ENCODE data around the gene NR1H2. TPM values are rescaled to one million over a fixed set of nuclear protein-coding genes. Genes with fewer than 3 reads are reported as not detected.
"Not testable (repeated sequence)": the region's sequence is repeated elsewhere in the genome, so short reads cannot be mapped to it uniquely, and the experiment has no call there.

NR1H2 gene
- total RNA-seq, 2 experiments from 2014 or later: 55.2 to 62.2 TPM

GRCh38 chr19:50332244-50333038 is 43.8 kb upstream of the NR1H2 start:
- Mint-ChIP-seq H3K4me3 (peak overlapping the region; percentile 83), H3K27ac (peak overlapping the region; percentile 91), H3K36me3 (ENCODE audit: low read depth) (peaks cover 10% of the 10 kb centered on the region), H3K27me3 (peaks cover 13% of the 10 kb centered on the region), H3K9me3 (peaks cover 5% of the 10 kb centered on the region), H3K4me1 (peaks cover 66% of the 10 kb centered on the region)
- POLR2A ChIA-PET: no interaction called here
- DNase-seq: no peak
- CTCF ChIA-PET: interaction anchor here (0.6 to 2.1 kb wide), 3 partner anchors 10 to 22 kb away, joined by 3 to 10 read pairs (median 7); no protein-coding TSS in a partner anchor

GRCh38 chr19:50333235-50333736 is 43.0 kb upstream of the NR1H2 start:
- Mint-ChIP-seq H3K27ac (peak overlapping the region; percentile 99), H3K4me3 (peak overlapping the region; percentile 83), H3K9me3 (peaks cover 5% of the 10 kb centered on the region), H3K36me3 (ENCODE audit: low read depth) (peaks cover 10% of the 10 kb centered on the region), H3K27me3 (peaks cover 8% of the 10 kb centered on the region), H3K4me1 (peaks cover 61% of the 10 kb centered on the region)
- CTCF ChIA-PET: interaction anchor here (0.6 to 2.1 kb wide), 5 partner anchors 9 to 24 kb away, joined by 3 to 10 read pairs (median 6); no protein-coding TSS in a partner anchor
- POLR2A ChIA-PET: no interaction called here
- peak; percentile 96 for DNase-seq

GRCh38 chr19:50333737-50334617 is 42.3 kb upstream of the NR1H2 start:
- ChIA-PET POLR2A (interaction anchor here (0.6 kb wide), 1 partner anchor 16 kb away, joined by 3 read pairs; no protein-coding TSS in a partner anchor), CTCF (interaction anchor here (0.9 to 2.1 kb wide), 4 partner anchors 8 to 24 kb away, joined by 3 to 10 read pairs (median 6); no protein-coding TSS in a partner anchor)
- H3K4me1 Mint-ChIP-seq: peaks cover 61% of the 10 kb centered on the region
- peak overlapping the region; percentile 99 for H3K27ac Mint-ChIP-seq
- peak overlapping the region; percentile 83 for H3K4me3 Mint-ChIP-seq
- H3K36me3 Mint-ChIP-seq (ENCODE audit: low read depth): peaks cover 10% of the 10 kb centered on the region
- DNase-seq: peak; percentile 83
- peaks cover 8% of the 10 kb centered on the region for H3K27me3 Mint-ChIP-seq
- H3K9me3 Mint-ChIP-seq: peaks cover 5% of the 10 kb centered on the region

- Mint-ChIP-seq H3K27ac (peak overlapping the region; percentile 62), H3K4me1 (peaks cover 53% of the 10 kb centered on the region), H3K27me3 (peaks cover 4% of the 10 kb centered on the region), H3K4me3 (peak overlapping the region; percentile 27), H3K9me3 (peaks cover 5% of the 10 kb centered on the region), H3K36me3 (ENCODE audit: low read depth) (peaks cover 6% of the 10 kb centered on the region)
- ChIA-PET POLR2A (no interaction called here), CTCF (interaction anchor here (1.1 to 4.2 kb wide), 2 partner anchors 15 to 22 kb away, joined by 3 to 16 read pairs; no protein-coding TSS in a partner anchor)
- no peak for DNase-seq
Observed at GRCh38 chr19:50334741-50335421, 41.4 kb upstream of the NR1H2 start.

GRCh38 chr19:50337031-50337430 is 39.2 kb upstream of the NR1H2 start:
- not testable (repeated sequence) for H3K36me3 Mint-ChIP-seq (ENCODE audit: low read depth)

GRCh38 chr19:50340331-50340730 is 35.9 kb upstream of the NR1H2 start:
- Mint-ChIP-seq H3K4me3 (no peak overlapping the region), H3K9me3 (peaks cover 11% of the 10 kb centered on the region), H3K36me3 (ENCODE audit: low read depth) (peaks cover 16% of the 10 kb centered on the region), H3K27me3 (no peaks in the 10 kb centered on the region), H3K27ac (no peak overlapping the region), H3K4me1 (peaks cover 16% of the 10 kb centered on the region)
- DNase-seq: no peak
- ChIA-PET CTCF (interaction anchor here (2.5 to 4.3 kb wide), 2 partner anchors 12 to 17 kb away, joined by 12 to 19 read pairs; partner anchors contain the start of gene KCNC3), POLR2A (no interaction called here)

More at GRCh38 chr19:50337031-50337430, 39.2 kb upstream of the NR1H2 start:
- H3K4me1 Mint-ChIP-seq: peaks cover 34% of the 10 kb centered on the region
- H3K9me3 Mint-ChIP-seq, POLR2A ChIA-PET, H3K4me3 Mint-ChIP-seq, DNase-seq, H3K27ac Mint-ChIP-seq, H3K27me3 Mint-ChIP-seq: not testable (repeated sequence)
- CTCF ChIA-PET: interaction anchor here (0.5 to 4.2 kb wide), 3 partner anchors 15 to 137 kb away, joined by 3 to 16 read pairs (median 3); no protein-coding TSS in a partner anchor

- ChIA-PET POLR2A (interaction anchor here (0.6 kb wide), 1 partner anchor 20 kb away, joined by 3 read pairs; no protein-coding TSS in a partner anchor), CTCF (interaction anchor here (0.6 to 4.3 kb wide), 3 partner anchors 13 to 423 kb away, joined by 3 to 19 read pairs (median 12); partner anchors contain the start of gene KCNC3)
- peaks cover 20% of the 10 kb centered on the region for H3K36me3 Mint-ChIP-seq (ENCODE audit: low read depth)
- H3K9me3 Mint-ChIP-seq: peaks cover 13% of the 10 kb centered on the region
- no peak for DNase-seq
- H3K27ac Mint-ChIP-seq: no peak overlapping the region
- H3K4me3 Mint-ChIP-seq: no peak overlapping the region
- no peaks in the 10 kb centered on the region for H3K27me3 Mint-ChIP-seq
- peaks cover 12% of the 10 kb centered on the region for H3K4me1 Mint-ChIP-seq
Observed at GRCh38 chr19:50341091-50341564, 35.1 kb upstream of the NR1H2 start.

GRCh38 chr19:50344661-50345318 is 31.5 kb upstream of the NR1H2 start:
- POLR2A ChIA-PET: no interaction called here
- no peak for DNase-seq
- Mint-ChIP-seq H3K4me1 (peaks cover 29% of the 10 kb centered on the region), H3K27ac (no peak overlapping the region), H3K4me3 (no peak overlapping the region), H3K36me3 (ENCODE audit: low read depth) (peaks cover 24% of the 10 kb centered on the region), H3K9me3 (peaks cover 14% of the 10 kb centered on the region), H3K27me3 (no peaks in the 10 kb centered on the region)
- CTCF ChIA-PET: interaction anchor here (0.7 to 4.3 kb wide), 3 partner anchors 13 to 125 kb away, joined by 3 to 19 read pairs (median 3); partner anchors contain the start of gene KCNC3

GRCh38 chr19:50347089-50347581 is 29.1 kb upstream of the NR1H2 start:
- peak overlapping the region; percentile 40 for H3K4me3 Mint-ChIP-seq
- CTCF ChIA-PET: interaction anchor here (0.6 to 2.1 kb wide), 4 partner anchors 10 to 674 kb away, joined by 3 to 10 read pairs (median 8); partner anchors contain the start of gene KCNC3
- H3K27ac Mint-ChIP-seq: peak overlapping the region; percentile 85
- peaks cover 29% of the 10 kb centered on the region for H3K4me1 Mint-ChIP-seq
- H3K9me3 Mint-ChIP-seq, H3K27me3 Mint-ChIP-seq, POLR2A ChIA-PET, DNase-seq: not testable (repeated sequence)
- peaks cover 20% of the 10 kb centered on the region for H3K36me3 Mint-ChIP-seq (ENCODE audit: low read depth)

GRCh38 chr19:50349277-50350057 is 26.8 kb upstream of the NR1H2 start:
- Mint-ChIP-seq H3K27me3 (no peaks in the 10 kb centered on the region), H3K4me3 (no peak overlapping the region), H3K4me1 (peaks cover 26% of the 10 kb centered on the region), H3K36me3 (ENCODE audit: low read depth) (peaks cover 13% of the 10 kb centered on the region), H3K9me3 (peaks cover 7% of the 10 kb centered on the region), H3K27ac (no peak overlapping the region)
- ChIA-PET CTCF (interaction anchor here (1.6 to 2.0 kb wide), 2 partner anchors 8 to 14 kb away, joined by 3 to 10 read pairs; no protein-coding TSS in a partner anchor), POLR2A (interaction anchor here (0.6 kb wide), 1 partner anchor 16 kb away, joined by 3 read pairs; no protein-coding TSS in a partner anchor)
- DNase-seq: no peak
